GM06990 (cell line): Measurements from ENCODE around the gene ZBTB7C.

Experiments used
- DNase-seq: peaks from one replicate; pipeline ENCODE4 v3.0.0-alpha.2; 2011; ENCODE audit not compliant: insufficient read length; ENCODE audit errors: extremely low read depth
- H3K27me3 ChIP-seq: replicated peaks from 2 replicates; pipeline ENCODE4 v1.6.0; 2011; ENCODE audit warnings: low read length; ENCODE audit not compliant: control insufficient read depth, insufficient read depth
- H3K36me3 ChIP-seq: 2 replicates; pipeline ENCODE4 v1.5.1; 2011; ENCODE audit warnings: low read length; ENCODE audit not compliant: control insufficient read depth, insufficient read depth
- H3K4me3 ChIP-seq: replicated peaks from 2 replicates; pipeline ENCODE4 v1.5.1; 2011; ENCODE audit warnings: low read depth, mild to moderate bottlenecking, control low read depth, low read length
- TF ChIP-seq, protein P1 (sequence below): IDR thresholded peaks from 2 replicates; pipeline ENCODE4 v1.5.1; 2011; ENCODE audit warnings: low read length, control low read depth, mild to moderate bottlenecking, inconsistent platforms; ENCODE audit not compliant: insufficient read depth, poor library complexity, severe bottlenecking

The ZBTB7C gene

GRCh38 chr18:48026216-48026615, 383.0 kb downstream of the ZBTB7C start:
- H3K27me3 ChIP-seq: no peaks in the 10 kb centered on the region
- no peak overlapping the region for H3K4me3 ChIP-seq
- TF ChIP-seq, protein P1, sequence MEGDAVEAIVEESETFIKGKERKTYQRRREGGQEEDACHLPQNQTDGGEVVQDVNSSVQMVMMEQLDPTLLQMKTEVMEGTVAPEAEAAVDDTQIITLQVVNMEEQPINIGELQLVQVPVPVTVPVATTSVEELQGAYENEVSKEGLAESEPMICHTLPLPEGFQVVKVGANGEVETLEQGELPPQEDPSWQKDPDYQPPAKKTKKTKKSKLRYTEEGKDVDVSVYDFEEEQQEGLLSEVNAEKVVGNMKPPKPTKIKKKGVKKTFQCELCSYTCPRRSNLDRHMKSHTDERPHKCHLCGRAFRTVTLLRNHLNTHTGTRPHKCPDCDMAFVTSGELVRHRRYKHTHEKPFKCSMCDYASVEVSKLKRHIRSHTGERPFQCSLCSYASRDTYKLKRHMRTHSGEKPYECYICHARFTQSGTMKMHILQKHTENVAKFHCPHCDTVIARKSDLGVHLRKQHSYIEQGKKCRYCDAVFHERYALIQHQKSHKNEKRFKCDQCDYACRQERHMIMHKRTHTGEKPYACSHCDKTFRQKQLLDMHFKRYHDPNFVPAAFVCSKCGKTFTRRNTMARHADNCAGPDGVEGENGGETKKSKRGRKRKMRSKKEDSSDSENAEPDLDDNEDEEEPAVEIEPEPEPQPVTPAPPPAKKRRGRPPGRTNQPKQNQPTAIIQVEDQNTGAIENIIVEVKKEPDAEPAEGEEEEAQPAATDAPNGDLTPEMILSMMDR: no peak
- no peaks in the 10 kb centered on the region for H3K36me3 ChIP-seq
- no peak for DNase-seq

DNA sequence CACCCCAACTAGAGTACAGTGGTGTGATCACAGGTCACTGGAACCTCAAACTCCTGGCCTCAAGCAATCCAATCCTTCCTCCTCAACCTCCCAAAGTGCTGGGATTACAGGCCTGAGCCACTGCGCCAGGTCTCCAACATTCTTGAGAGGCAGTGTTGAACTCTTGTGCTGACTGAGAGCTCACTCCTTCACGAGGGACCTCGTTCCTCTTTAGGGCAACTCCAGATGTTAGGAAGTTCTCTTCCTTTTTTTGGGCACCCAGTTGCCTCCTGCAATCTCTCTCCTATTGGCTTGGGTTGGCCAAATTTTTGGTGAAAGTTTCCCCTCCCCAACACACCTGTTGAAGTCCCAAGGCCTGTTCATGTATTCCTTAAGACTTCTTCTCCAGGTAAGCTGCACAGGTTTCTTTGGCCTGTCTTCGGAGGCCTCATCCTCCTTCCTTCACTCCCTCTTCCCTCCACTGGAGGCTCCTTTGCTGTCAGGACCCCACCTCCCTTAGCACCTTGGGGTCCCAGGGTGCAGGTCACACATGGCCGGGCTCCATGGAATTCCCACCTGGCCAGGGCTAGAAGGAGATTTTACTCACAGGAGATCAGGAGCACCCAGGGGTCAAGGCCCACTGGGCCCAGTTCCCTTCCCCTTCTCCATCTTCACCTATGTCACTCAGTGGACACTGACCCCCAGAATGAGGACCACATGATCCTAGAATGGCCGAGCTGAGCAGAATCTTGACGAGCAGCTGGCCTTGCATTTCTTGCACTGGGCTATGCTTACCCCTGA, 384.1 kb downstream of the ZBTB7C start:
- DNase-seq: no peak
- no peaks in the 10 kb centered on the region for H3K36me3 ChIP-seq
- TF ChIP-seq, protein P1: no peak
- no peaks in the 10 kb centered on the region; the same call in 1 of the 2 replicates for H3K27me3 ChIP-seq
- no peak overlapping the region for H3K4me3 ChIP-seq

DNA sequence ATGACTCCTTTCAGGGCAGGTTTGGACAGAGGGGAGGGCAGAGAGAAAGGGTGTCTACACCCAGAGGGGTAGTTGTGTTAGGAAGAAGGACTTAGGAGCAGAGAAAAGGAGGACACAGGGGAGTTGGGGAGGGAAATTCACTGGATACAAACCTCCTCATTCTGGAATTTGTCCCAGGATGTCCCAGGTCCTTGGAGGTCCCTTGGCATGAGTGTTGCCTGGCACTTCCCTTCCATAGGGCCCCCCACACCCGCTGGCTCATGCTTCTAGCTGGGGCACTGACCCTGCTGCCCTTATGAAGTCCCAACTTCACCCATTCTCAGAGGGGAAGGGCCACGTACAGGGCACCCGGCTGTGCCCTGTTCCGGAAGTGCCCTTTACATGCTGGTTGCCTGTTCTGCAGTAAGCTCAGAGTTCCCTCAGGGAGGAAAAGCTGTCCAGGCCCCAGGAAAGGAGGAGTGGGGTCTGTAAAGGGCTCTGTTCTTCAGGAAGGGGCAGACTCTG, 385.1 kb downstream of the ZBTB7C start:
- H3K4me3 ChIP-seq: no peak overlapping the region
- H3K36me3 ChIP-seq: no peaks in the 10 kb centered on the region
- TF ChIP-seq, protein P1: no peak
- no peak for DNase-seq
- no peaks in the 10 kb centered on the region; the same call in 1 of the 2 replicates for H3K27me3 ChIP-seq

GRCh38 chr18:48023334-48024008, 385.7 kb downstream of the ZBTB7C start:
- Histone ChIP-seq H3K36me3 (no peaks in the 10 kb centered on the region), H3K27me3 (no peaks in the 10 kb centered on the region; the same call in 1 of the 2 replicates), H3K4me3 (no peak overlapping the region)
- TF ChIP-seq, protein P1: peak; percentile 25
- no peak for DNase-seq

DNA sequence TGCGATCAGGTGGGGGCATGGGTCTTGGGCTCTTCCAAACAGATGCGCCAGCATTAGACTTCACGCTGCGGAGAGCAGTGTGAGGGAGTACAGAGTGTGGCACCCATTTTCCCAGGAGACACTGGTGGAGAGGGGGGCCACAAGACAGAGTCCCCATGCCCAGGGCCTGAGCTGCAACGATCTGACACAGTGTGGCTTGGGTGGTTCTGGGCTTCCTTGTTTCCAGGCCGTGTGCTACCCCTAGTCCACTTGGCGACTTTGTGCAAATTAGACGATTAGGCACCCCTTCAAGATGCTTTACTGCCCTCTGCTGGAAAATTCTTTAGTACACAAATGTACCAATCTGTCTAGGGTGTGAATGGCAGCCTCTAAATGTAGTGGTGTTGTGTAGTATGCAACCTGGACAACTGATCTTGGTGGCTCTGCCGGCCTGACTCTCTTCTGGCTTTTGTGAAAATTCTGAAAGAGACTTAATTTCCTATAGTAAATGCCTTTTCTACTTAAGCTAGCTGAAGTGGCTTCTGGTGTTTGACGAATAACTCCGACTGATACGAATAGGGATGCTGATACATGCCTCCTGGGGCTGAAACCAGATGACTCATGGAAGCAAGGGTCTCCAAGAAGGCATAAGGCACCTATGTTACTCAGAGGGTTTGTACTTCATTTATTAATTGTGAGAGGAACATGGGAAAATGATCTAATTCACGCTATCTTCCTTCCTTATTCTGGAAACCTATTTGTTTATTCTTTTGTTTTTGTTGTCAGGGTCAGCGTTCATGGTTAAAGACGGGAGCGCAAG, 386.5 kb downstream of the ZBTB7C start:
- no peak for DNase-seq
- TF ChIP-seq, protein P1: peak; percentile 48
- Histone ChIP-seq H3K36me3 (no peaks in the 10 kb centered on the region), H3K27me3 (no peaks in the 10 kb centered on the region; the same call in 1 of the 2 replicates), H3K4me3 (no peak overlapping the region)
